Dermis blood vessel endothelial cell (primary cell): ENCODE results near the gene ZNF480. TPM values are rescaled to one million over a fixed set of nuclear protein-coding genes. Genes with fewer than 3 reads are reported as not detected.
A peak's percentile ranks its signal among the peaks of the same experiment; 100 is the strongest.
"Not testable (repeated sequence)": the region's sequence is repeated elsewhere in the genome, so short reads cannot be mapped to it uniquely, and the experiment has no call there.

Source experiments
- DNase-seq: peaks from one replicate; pipeline ENCODE4 v3.0.0; 2010
- total RNA-seq: library from RNA; depleted of rRNA; stranded (reverse); fragments of >200 nt; gene quantifications from 2 replicates; pipeline ENCODE4 v1.2.3, GENCODE V29; 2014

The ZNF480 gene
- total RNA-seq, 1 donor from 2014 or later, result 4.9 TPM

- not testable (repeated sequence) for DNase-seq
Observed at GRCh38 chr19:52339022-52339421, 42.1 kb downstream of the ZNF480 start.

GRCh38 chr19:52343548-52343947, 46.6 kb downstream of the ZNF480 start:
- peak; percentile 75 for DNase-seq

- DNase-seq, result no peak
Observed at GRCh38 chr19:52345162-52345561, 48.2 kb downstream of the ZNF480 start.

GRCh38 chr19:52351512-52351911, 54.5 kb downstream of the ZNF480 start:
- no peak for DNase-seq

GRCh38 chr19:52366414-52366824, 69.5 kb downstream of the ZNF480 start:
- no peak for DNase-seq

GRCh38 chr19:52369559-52370340, 72.8 kb downstream of the ZNF480 start, which contains the start of gene ZNF880:
Gene ZNF880 (plus strand): TSS chr19:52369923. CDS start chr19:52369966, 43 bp downstream.
- peak; percentile 94 for DNase-seq

- DNase-seq, result no peak
Observed at GRCh38 chr19:52370341-52370710, 73.4 kb downstream of the ZNF480 start.

Other genes starting within 250 kb of the ZNF480 start
- gene ZNF432, start 248.3 kb upstream of the ZNF480 start, total RNA-seq, result 6.5 and 10.0 TPM in 2 replicates
- 13.5 and 22.5 TPM in 2 replicates for gene ZNF841, start 201.4 kb upstream of the ZNF480 start, total RNA-seq
- 8.5 and 9.2 TPM in 2 replicates for gene ZNF616, start 157.2 kb upstream of the ZNF480 start, total RNA-seq
- gene ZNF836, start 125.5 kb upstream of the ZNF480 start, total RNA-seq, result 10.2 and 10.7 TPM in 2 replicates
- gene PPP2R1A, start 107.1 kb upstream of the ZNF480 start, total RNA-seq, result 154 and 363 TPM in 2 replicates
- gene ZNF766, start 27.6 kb upstream of the ZNF480 start, total RNA-seq, result 11.9 and 16.2 TPM in 2 replicates
- 3.3 and 3.7 TPM in 2 replicates for gene ZNF610, start 39.1 kb downstream of the ZNF480 start, total RNA-seq
- gene ZNF880, start 72.8 kb downstream of the ZNF480 start, total RNA-seq, result 11.4 and 20.9 TPM in 2 replicates
- gene ZNF528, start 100.7 kb downstream of the ZNF480 start, total RNA-seq, result 12.2 and 13.8 TPM in 2 replicates
- gene ZNF534, start 132.0 kb downstream of the ZNF480 start, total RNA-seq, result not detected in 2 replicates
- 2.9 and 3.2 TPM in 2 replicates for gene ZNF578, start 156.4 kb downstream of the ZNF480 start, total RNA-seq
- 23.3 and 31.1 TPM in 2 replicates for gene ZNF808, start 230.5 kb downstream of the ZNF480 start, total RNA-seq